ENCODE results near the gene UNC5C. TPM values are rescaled to one million over a fixed set of nuclear protein-coding genes. Genes with fewer than 3 reads are reported as not detected.
A peak's percentile ranks its signal among the peaks of the same experiment; 100 is the strongest.
"Not testable (repeated sequence)": the region's sequence is repeated elsewhere in the genome, so short reads cannot be mapped to it uniquely, and the experiment has no call there.

The UNC5C gene
- total RNA-seq, 4 donors from 2014 or later: 1.7 to 2.4 (median 2.0) TPM

GRCh38 chr4:95180531-95181242 lies 368.1 kb downstream of the UNC5C start:
- TF ChIP-seq POLR2AphosphoS5 (IDR thresholded peaks at IDR 0.05): no peak
- TF ChIP-seq EP300 (IDR thresholded peaks at IDR 0.05): no peak
- TF ChIP-seq, protein P1, sequence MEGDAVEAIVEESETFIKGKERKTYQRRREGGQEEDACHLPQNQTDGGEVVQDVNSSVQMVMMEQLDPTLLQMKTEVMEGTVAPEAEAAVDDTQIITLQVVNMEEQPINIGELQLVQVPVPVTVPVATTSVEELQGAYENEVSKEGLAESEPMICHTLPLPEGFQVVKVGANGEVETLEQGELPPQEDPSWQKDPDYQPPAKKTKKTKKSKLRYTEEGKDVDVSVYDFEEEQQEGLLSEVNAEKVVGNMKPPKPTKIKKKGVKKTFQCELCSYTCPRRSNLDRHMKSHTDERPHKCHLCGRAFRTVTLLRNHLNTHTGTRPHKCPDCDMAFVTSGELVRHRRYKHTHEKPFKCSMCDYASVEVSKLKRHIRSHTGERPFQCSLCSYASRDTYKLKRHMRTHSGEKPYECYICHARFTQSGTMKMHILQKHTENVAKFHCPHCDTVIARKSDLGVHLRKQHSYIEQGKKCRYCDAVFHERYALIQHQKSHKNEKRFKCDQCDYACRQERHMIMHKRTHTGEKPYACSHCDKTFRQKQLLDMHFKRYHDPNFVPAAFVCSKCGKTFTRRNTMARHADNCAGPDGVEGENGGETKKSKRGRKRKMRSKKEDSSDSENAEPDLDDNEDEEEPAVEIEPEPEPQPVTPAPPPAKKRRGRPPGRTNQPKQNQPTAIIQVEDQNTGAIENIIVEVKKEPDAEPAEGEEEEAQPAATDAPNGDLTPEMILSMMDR (IDR thresholded peaks at IDR 0.05): no peak
- TF ChIP-seq POLR2A (IDR thresholded peaks at IDR 0.05; ENCODE audit: low read depth): no peak
- H3K4me1 ChIP-seq: no peaks in the 10 kb centered on the region
- H3K9me3 ChIP-seq: no peaks in the 10 kb centered on the region
- no peak overlapping the region for H3K4me3 ChIP-seq
- H3K36me3 ChIP-seq: peaks cover 0 to 19% (median 0%) of the 10 kb centered on the region in 4 donors
- H3K27ac ChIP-seq (replicated peaks in 1 of 4): no peak overlapping the region
- intact Hi-C loops (cut with DNase I): no loop called here
- DNase-seq (ENCODE audit: extremely low spot score): peak; percentile 81
- no peaks in the 10 kb centered on the region for H3K27me3 ChIP-seq
- WGBS: 80% methylated on average over 9 of the region's 10 CpGs

DNA sequence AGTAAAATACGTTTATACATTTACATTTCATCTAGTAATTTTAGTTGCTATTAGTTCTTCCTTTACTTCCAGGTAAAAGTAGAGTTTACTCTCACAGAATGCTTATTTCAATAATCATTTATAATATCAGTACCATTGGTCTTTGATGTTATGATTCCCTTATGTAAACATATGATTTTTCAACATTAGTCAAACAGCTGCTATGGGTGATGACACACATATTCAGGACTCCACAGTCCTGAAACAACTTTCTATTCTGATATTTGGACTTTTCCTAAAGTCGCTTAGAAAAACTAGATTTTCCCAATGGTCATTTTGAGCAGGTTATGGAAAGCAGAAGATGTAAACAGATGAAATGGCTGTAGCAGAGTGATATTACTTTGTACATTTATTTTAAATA lies 369.8 kb downstream of the UNC5C start:
- no peak for TF ChIP-seq POLR2A (IDR thresholded peaks at IDR 0.05; ENCODE audit: low read depth)
- TF ChIP-seq, protein P1 (IDR thresholded peaks at IDR 0.05): no peak
- TF ChIP-seq POLR2AphosphoS5 (IDR thresholded peaks at IDR 0.05): no peak
- no peak for TF ChIP-seq EP300 (IDR thresholded peaks at IDR 0.05)
- no peaks in the 10 kb centered on the region for H3K9me3 ChIP-seq
- no peak overlapping the region for H3K27ac ChIP-seq (replicated peaks in 1 of 4)
- no peak overlapping the region for H3K4me3 ChIP-seq
- 72% methylated on average over 2 of the region's 2 CpGs for WGBS
- intact Hi-C loops (cut with DNase I): no loop called here
- DNase-seq (ENCODE audit: extremely low spot score): no peak
- H3K27me3 ChIP-seq: no peaks in the 10 kb centered on the region
- H3K4me1 ChIP-seq: no peaks in the 10 kb centered on the region
- peaks cover 0 to 19% (median 0%) of the 10 kb centered on the region in 4 donors for H3K36me3 ChIP-seq

GRCh38 chr4:95171377-95171776 lies 377.4 kb downstream of the UNC5C start:
- intact Hi-C loops (cut with DNase I); H3K36me3 ChIP-seq; H3K9me3 ChIP-seq; H3K4me3 ChIP-seq; DNase-seq (ENCODE audit: extremely low spot score); H3K4me1 ChIP-seq; H3K27ac ChIP-seq (replicated peaks in 1 of 4); H3K27me3 ChIP-seq: not testable (repeated sequence)
- WGBS: 100% methylated on average over 1 of the region's 3 CpGs

- intact Hi-C loops (cut with DNase I): no loop called here
- Histone ChIP-seq H3K4me1 (no peaks in the 10 kb centered on the region), H3K9me3 (no peaks in the 10 kb centered on the region), H3K4me3 (no peak overlapping the region), H3K36me3 (no peaks in the 10 kb centered on the region), H3K27ac (replicated peaks in 1 of 4) (no peak overlapping the region), H3K27me3 (no peaks in the 10 kb centered on the region)
- no peak for TF ChIP-seq EP300 (IDR thresholded peaks at IDR 0.05)
- TF ChIP-seq POLR2AphosphoS5 (IDR thresholded peaks at IDR 0.05): no peak
- TF ChIP-seq, protein P1 (IDR thresholded peaks at IDR 0.05): no peak
- no peak for TF ChIP-seq POLR2A (IDR thresholded peaks at IDR 0.05; ENCODE audit: low read depth)
- WGBS: 99% methylated on average over 7 of the region's 7 CpGs
- DNase-seq (ENCODE audit: extremely low spot score): peak; percentile 68
These were observed 378.6 kb downstream of the UNC5C start for GRCh38 chr4:95170176-95170575.

GRCh38 chr4:95167805-95168204 lies 381.0 kb downstream of the UNC5C start:
- Histone ChIP-seq H3K27ac (replicated peaks in 1 of 4) (no peak overlapping the region), H3K9me3 (no peaks in the 10 kb centered on the region), H3K36me3 (no peaks in the 10 kb centered on the region), H3K4me1 (no peaks in the 10 kb centered on the region), H3K27me3 (no peaks in the 10 kb centered on the region), H3K4me3 (no peak overlapping the region)
- peak; percentile 39 for DNase-seq (ENCODE audit: extremely low spot score)
- TF ChIP-seq, protein P1 (IDR thresholded peaks at IDR 0.05): no peak
- TF ChIP-seq POLR2AphosphoS5 (IDR thresholded peaks at IDR 0.05) (no peak), POLR2A (IDR thresholded peaks at IDR 0.05; ENCODE audit: low read depth) (no peak), EP300 (IDR thresholded peaks at IDR 0.05) (no peak)
- 87% methylated on average over 7 of the region's 7 CpGs for WGBS
- intact Hi-C loops (cut with DNase I): no loop called here
